ENCODE results near the gene CDK9. TPM values are rescaled to one million over a fixed set of nuclear protein-coding genes. Genes with fewer than 3 reads are reported as not detected.

CDK9 gene
- 37.3 and 39.2 TPM in 2 replicates for total RNA-seq (2014; rRNA removed)
- Bru-seq, nascent RNA, result percentile 90 among the genes with signal in this experiment
- percentile 94 among the genes with signal in this experiment for BruChase-seq, experiment 1, labeled RNA remaining after a 6-hour chase
- percentile 95 among the genes with signal in this experiment for BruChase-seq, experiment 2, labeled RNA remaining after a 2-hour chase
- long read RNA-seq, transcript CDK9-201 (7 exons, 2,463 nt), result major isoform, 83 of 117 reads
- long read RNA-seq, partial matches to known transcripts, result 10 of 117 reads
- long read RNA-seq, other reads (novel, unspliced or antisense), result 22 of 117 reads

- BruUV-seq (replicated peaks), result no TSS peak
- Histone ChIP-seq H2AFZ (ENCODE audit: low read length) (peak within 1 kb of the TSS; percentile 71), H3K36me3 (ENCODE audit: low read depth, low read length) (peaks cover 43% of the 10 kb centered on the region), H3K4me1 (ENCODE audit: insufficient read depth, low read length) (peaks cover 10% of the 10 kb centered on the region), H3K9me3 (ENCODE audit: low read length) (no peaks in the 10 kb centered on the region), H3K79me2 (ENCODE audit: low read length) (peaks cover 42% of the 10 kb centered on the region), H4K20me1 (ENCODE audit: low read length) (peaks cover 32% of the 10 kb centered on the region), H3K27ac (ENCODE audit: low read length) (peak within 1 kb of the TSS; percentile 79), H3K27me3 (ENCODE audit: low read length) (no peaks in the 10 kb centered on the region), H3K4me2 (ENCODE audit: low read length) (peak within 1 kb of the TSS; percentile 89), H3K9ac (ENCODE audit: low read length) (peak within 1 kb of the TSS; percentile 98), H3K4me3 (ENCODE audit: low read length) (peak within 1 kb of the TSS; percentile 81), H3F3A (ENCODE audit: low read length, unreplicated experiment) (no peaks in the 10 kb centered on the region), H3K9me2 (replicated peaks; ENCODE audit: low read length) (no peaks in the 10 kb centered on the region)
- DNase-seq (peak; percentile 79), ATAC-seq (peak; percentile 86)
- POLR2A ChIA-PET (ENCODE audit: unreplicated experiment), result interaction anchor here (0.5 to 0.7 kb wide), 5 partner anchors 15 to 329 kb away, joined by 3 to 8 read pairs (median 4); partner anchors contain the start of gene STXBP1
- intact Hi-C loops (cut with micrococcal nuclease), result loop anchor here (1.0 to 2.0 kb wide), 2 partner anchors 51 to 85 kb away; partner anchors contain the start of gene TOR2A
- CTCF ChIA-PET, result interaction anchor here (0.6 to 1.3 kb wide), 2 partner anchors 51 to 63 kb away, joined by 6 to 11 read pairs; partner anchors contain the start of gene TOR2A
- TF ChIP-seq EZH2 (IDR thresholded peaks at IDR 0.05; ENCODE audit: low read length, unreplicated experiment) (no peak), EZH2phosphoT487 (IDR thresholded peaks at IDR 0.05; ENCODE audit: borderline replicate concordance, low read length) (no peak), CTCF (conservative IDR thresholded peaks at IDR 0.05; ENCODE audit: low read depth, low read length) (no peak)
Measured at GRCh38 chr9:127785933-127786772, at the start of gene CDK9. Gene CDK9, plus strand, starts transcription at chr9:127786034. Its CDS starts 115 bp downstream, at chr9:127786149.

GRCh38 chr9:127738666-127739065 is 47.2 kb upstream of the CDK9 start:
- ChIA-PET CTCF (no interaction called here), POLR2A (ENCODE audit: unreplicated experiment) (no interaction called here)
- H3K36me3 ChIP-seq (ENCODE audit: low read depth, low read length), result no peaks in the 10 kb centered on the region
- no peaks in the 10 kb centered on the region for H3K79me2 ChIP-seq (ENCODE audit: low read length)
- H3K4me3 ChIP-seq (ENCODE audit: low read length), result no peak overlapping the region
- no peak for DNase-seq
- H3K9me3 ChIP-seq (ENCODE audit: low read length), result no peaks in the 10 kb centered on the region
- no peak overlapping the region for H3K4me2 ChIP-seq (ENCODE audit: low read length)
- no peak overlapping the region for H2AFZ ChIP-seq (ENCODE audit: low read length)
- H3K4me1 ChIP-seq (ENCODE audit: insufficient read depth, low read length), result peaks cover 15% of the 10 kb centered on the region
- BruUV-seq (replicated peaks), result no TSS peak
- no peak overlapping the region for H3K27ac ChIP-seq (ENCODE audit: low read length)
- ATAC-seq, result no peak
- no peaks in the 10 kb centered on the region for H4K20me1 ChIP-seq (ENCODE audit: low read length)
- TF ChIP-seq EZH2 (IDR thresholded peaks at IDR 0.05; ENCODE audit: low read length, unreplicated experiment) (no peak), EZH2phosphoT487 (IDR thresholded peaks at IDR 0.05; ENCODE audit: borderline replicate concordance, low read length) (no peak)
- H3K9ac ChIP-seq (ENCODE audit: low read length), result no peak overlapping the region
- intact Hi-C loops (cut with micrococcal nuclease), result no loop called here
- H3F3A ChIP-seq (ENCODE audit: low read length, unreplicated experiment), result no peaks in the 10 kb centered on the region
- H3K27me3 ChIP-seq (ENCODE audit: low read length), result no peaks in the 10 kb centered on the region
- no peaks in the 10 kb centered on the region for H3K9me2 ChIP-seq (replicated peaks; ENCODE audit: low read length)

- ChIA-PET POLR2A (ENCODE audit: unreplicated experiment) (no interaction called here), CTCF (no interaction called here)
- DNase-seq (no peak), ATAC-seq (no peak)
- Histone ChIP-seq H3K27ac (ENCODE audit: low read length) (no peak overlapping the region), H3K4me1 (ENCODE audit: insufficient read depth, low read length) (peaks cover 7% of the 10 kb centered on the region; the same call in 1 of the 2 replicates), H3K27me3 (ENCODE audit: low read length) (no peaks in the 10 kb centered on the region), H3K79me2 (ENCODE audit: low read length) (no peaks in the 10 kb centered on the region), H3K4me2 (ENCODE audit: low read length) (no peak overlapping the region), H3F3A (ENCODE audit: low read length, unreplicated experiment) (no peaks in the 10 kb centered on the region), H3K9me2 (replicated peaks; ENCODE audit: low read length) (no peaks in the 10 kb centered on the region), H4K20me1 (ENCODE audit: low read length) (no peaks in the 10 kb centered on the region), H3K4me3 (ENCODE audit: low read length) (no peak overlapping the region), H2AFZ (ENCODE audit: low read length) (no peak overlapping the region), H3K36me3 (ENCODE audit: low read depth, low read length) (no peaks in the 10 kb centered on the region), H3K9ac (ENCODE audit: low read length) (no peak overlapping the region), H3K9me3 (ENCODE audit: low read length) (no peaks in the 10 kb centered on the region)
- TF ChIP-seq EZH2 (IDR thresholded peaks at IDR 0.05; ENCODE audit: low read length, unreplicated experiment) (no peak), EZH2phosphoT487 (IDR thresholded peaks at IDR 0.05; ENCODE audit: borderline replicate concordance, low read length) (no peak), CTCF (conservative IDR thresholded peaks at IDR 0.05; ENCODE audit: low read depth, low read length) (no peak)
- BruUV-seq (replicated peaks), result no TSS peak
- intact Hi-C loops (cut with micrococcal nuclease), result no loop called here
Measured at GRCh38 chr9:127739614-127740330, 46.1 kb upstream of the CDK9 start.

All from PC-3 (cell line).